Esophagus mucosa (tissue), 1 donor: ENCODE measurements around the gene NEK6. TPM values are rescaled to one million over a fixed set of nuclear protein-coding genes. Genes with fewer than 3 reads are reported as not detected.

Experiments
- ATAC-seq: fragments of 200-7000 bp; cut with Tn5 transposase; one replicate; pipeline ENCODE4 v1.9.1; 2020
- total RNA-seq: library from RNA; stranded (reverse); gene quantifications from one replicate; pipeline ENCODE4 v1.2.4, GENCODE V29; 2023
- donor health status: DM: yes; HTN: yes; CAD: no.

Gene NEK6
- total RNA-seq, 1 donor from 2014 or later, result 11.0 TPM

DNA sequence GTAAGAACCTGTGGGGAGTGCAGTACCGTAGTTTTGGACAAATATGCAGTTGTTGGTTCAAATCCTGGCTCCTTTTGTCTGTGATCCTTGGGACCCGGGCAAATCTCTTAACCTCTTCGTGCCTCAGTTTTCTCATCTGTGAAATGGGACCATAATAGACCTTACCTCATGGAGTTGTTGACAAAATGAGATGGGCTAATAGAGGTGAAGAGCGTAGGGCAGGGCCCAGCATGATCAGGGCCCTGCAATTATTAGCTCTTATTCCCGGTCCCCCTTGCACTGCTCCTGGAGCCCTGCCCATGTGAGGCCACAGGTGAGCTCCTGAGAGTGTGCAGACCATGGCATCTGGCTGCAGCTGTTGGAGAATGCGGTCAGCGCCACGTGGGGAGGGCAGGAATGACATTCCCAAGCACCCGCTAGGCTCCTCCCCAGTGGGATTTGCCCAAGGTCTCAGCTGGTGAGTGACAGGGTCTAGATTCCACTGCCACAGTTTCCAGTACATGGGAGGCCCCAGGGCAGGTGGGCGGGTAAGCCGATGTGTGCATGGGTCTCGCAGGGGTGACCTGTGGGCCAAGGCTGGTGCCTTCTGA, 41.0 kb downstream of the NEK6 start:
- no peak for ATAC-seq

DNA sequence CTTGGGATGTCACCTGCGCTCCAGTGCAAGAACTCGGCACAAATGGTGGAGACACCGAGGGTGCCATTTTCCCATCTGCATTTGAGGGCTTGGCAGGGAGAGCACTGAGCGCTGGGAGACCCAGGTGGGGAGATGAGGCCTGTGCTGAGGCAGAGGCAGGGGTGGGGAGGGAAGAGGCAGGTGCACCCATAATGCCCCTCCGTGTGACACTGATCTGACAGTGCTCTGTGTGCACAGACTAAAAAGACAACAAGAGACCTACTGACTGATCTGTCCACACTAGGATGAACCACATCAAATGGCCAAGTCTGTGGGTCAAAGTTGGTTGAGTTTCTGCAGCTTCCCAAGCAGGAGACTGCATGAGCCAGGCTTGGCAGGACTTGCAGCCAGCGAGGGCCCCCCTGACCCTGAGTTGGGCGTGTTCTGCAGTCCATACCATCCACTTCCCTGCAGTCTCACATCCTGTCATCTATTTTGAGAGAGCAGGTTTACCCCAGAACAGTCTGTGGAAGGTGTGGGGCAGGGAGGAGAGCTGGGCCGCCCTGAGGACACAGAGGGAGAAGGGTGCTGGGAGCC, 41.9 kb downstream of the NEK6 start:
- ATAC-seq, result no peak

DNA sequence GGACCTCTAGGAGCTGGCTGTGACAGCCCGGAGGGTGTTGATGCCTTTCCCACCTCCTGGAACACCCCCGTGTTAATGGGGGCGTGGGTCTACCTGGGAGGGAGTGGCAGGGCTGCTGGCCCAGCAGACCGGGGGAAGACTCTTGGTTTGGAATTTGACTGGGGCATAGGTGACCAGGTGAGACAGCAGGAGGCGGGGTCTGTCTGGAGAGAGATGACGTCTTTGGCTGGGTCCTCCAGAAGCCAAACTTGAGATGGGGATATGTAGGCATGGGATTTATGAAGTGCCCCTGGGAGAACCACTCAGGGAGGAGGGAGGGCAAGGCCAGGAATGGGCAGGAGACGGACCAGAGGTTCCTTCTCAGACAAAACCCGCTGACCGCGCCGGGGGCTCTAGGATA, 42.6 kb downstream of the NEK6 start:
- ATAC-seq, result no peak

DNA sequence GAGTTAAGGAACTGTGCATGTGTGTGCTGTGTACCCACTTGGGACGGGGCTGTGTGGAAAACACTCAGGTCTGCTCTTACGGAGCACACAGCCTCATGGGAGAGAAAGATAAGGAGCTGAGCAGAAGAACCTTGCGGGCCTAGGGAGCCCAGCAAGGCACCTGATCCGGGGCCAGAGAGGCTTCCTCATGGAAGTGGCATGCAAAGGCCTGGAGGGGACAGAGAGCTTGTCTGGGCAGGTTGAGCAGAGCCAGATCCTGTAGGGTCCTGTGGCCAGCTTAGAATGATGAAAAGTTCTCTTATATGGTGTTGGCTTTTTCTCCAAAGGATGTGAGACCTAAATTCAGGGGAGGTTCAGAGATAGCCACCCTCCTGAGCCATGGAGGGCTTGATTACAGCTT, 45.2 kb downstream of the NEK6 start:
- ATAC-seq, result no peak

DNA sequence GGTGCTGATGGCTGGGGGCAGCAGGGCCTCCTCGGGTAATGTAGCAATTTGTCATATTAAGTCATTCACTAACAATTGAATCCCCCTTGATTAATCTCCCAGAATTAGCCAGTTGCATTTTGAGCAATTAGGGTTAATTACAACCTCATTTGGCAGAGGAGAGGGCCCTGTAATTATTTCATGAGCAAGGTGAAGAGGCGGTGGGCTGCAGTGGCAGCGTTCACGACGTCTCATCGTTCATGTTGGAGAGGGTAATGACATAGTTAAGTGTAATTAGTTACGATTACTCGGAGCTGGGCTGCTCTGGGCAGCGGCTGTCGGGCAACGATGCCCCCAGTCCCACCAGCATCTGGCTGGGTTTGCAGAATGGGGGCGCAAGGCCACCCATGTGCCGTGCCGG, 46.0 kb downstream of the NEK6 start:
- ATAC-seq, result no peak

DNA sequence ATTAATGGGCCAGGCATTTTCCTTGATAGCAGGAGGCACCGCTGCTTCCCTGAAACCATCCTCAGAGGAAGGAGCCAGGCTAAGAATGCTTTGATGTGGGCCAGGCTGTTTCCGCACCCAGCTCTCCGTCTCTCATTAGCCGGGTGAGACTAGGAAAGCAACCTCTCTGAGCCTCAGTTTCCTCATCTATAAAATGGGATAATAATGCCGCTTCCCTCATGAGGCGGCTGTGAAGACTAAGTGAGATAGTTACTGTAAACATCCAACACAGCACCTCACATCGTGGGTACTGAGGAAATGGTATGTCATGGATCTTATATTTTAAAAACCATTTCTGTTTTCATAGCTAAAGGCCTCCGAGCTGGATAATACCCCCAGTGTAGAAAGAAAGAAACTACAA, 46.5 kb downstream of the NEK6 start:
- ATAC-seq, result no peak

DNA sequence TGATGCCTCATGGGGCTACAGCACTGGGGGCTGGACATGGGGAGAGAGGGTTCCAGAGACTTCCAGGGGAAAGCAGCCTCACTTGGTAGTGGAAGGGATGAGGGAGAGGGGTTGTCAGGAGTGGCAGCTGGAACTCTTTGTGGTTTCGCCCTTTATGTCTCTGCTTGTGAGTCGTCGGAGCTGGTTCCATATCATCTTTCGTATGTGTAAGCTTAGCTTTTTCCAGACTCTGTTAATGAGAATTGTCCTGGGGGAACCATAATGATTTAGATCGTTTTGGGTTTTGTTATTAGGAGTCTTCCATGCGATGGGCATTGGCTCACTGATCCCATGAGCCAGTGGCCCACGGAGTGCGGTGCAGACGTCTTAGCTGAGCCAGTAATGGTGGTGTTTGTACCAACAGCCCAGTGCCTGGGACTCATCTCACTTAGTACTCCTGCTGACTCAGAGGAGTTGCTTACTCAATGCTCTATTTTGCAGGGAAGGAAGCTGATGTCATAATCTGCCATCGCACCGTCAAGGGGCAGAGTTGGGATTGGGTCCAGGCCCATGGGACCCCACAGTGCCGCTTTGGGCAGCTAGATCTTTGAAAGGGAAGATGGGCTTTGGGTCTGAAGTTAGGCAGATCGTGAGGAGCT, 48.5 kb downstream of the NEK6 start:
- ATAC-seq, result no peak

DNA sequence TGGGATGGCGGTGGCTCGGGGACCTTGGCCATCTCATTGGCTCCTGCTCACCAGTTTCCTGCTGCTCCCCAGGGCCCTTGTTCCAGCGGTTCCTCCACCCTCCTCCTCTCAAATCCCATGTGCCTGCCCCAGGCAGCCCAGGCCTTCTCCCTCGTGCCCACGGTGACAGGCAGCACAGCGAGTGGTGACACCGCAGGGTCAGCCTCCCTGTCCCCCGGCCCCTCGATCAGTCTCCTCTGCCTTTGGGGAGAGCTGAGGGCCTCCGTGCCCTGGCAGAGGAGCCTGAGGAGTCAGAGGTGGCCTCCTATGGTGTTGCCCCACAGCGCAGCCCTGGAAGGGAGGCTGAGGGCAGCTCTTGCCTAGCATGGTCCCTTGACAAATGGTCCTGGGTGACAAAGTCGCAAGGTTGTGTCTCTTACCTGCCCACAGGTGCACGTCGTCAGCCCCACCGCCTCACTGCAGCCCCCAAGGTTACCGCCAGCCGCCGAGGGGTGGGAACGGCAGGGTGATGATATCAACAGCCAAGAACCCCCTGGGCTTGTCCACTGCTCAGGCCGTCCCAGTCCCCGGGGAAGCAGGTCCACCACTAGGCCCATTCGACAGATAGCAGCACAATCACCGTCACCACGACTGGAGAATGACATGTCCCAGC, 49.8 kb downstream of the NEK6 start:
- no peak for ATAC-seq

DNA sequence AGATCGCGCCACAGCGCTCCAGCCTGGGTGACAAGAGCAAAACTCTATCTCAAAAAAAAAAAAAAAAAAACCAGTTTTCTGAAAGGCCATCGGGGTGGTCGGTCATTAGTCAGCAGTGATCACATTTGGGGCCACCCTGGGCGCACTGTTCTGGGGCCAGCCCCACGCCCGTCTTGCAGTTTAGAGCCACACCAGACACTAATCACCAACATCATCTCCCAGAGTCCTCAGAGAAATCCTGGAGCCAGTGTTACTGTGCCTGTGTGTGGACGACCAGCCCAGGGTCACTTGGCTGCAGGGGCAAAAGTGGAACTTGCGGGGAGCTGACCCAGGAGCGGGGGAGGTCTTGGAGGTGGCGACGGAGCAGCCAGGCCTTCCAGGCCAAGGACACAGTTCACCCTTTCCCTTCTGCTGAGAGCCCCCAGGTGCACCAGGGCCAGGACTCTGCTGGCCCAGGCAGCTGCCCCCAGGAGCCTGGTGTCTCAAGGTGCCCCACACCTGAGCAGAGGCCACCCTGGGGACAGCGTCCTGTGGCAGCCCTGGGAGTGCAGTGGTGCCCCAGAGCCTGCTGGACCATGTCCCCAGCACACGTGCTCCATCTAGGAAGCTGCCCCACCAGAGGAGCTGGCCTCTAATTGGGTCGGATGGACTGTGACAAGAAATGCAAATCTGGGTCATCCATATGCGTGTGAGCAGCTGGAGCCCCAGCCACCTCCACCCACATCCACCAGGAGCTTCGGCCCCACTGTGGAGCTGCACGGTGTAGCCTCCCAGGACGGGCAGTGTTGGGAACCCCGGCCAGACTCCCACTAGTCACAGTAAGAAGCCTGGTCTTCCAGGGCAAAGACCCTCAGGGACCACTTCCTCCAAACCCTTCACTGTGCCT, 51.1 kb downstream of the NEK6 start:
- peak; percentile 3 for ATAC-seq

DNA sequence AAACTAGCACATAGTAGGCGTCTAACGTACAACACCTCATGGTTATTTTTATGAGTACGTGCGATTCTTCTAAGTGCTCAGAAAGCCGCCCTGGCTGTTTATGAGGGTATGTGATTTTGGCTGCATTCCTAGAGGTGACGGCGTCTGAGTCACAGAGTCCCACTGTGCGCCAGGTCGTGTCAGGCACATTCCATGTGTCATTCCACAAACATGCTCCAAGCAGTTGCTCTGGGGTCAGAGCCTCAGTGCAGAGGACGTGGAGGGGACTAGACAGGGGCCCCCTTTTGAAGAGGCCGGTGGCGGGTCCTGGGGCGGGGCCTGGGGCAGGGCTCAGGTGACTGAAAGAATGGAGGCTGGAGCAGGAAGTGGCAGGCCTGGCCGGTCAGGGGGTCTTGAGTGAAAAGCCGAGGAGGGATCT, 51.9 kb downstream of the NEK6 start:
- peak; percentile 84 for ATAC-seq

DNA sequence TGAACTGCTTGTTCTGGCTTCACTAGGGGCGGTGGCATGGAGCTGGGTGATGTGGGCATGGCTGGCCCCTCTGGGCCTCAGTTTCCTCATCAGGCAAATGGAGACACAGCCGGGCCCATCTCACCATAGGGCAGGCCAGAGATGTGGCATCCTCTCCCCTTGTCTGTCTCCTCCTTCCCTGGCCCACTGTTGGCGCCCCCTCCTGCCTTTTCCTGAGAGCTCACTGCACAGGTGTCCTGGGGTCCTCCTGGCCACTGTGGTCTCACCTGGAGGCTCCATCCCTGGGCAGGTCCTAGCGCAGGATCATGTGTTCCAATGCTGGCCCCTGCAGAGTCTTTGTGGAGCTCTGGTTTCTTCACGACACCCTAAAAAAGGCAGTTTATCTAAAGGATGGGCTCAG, 53.5 kb downstream of the NEK6 start:
- ATAC-seq, result no peak

DNA sequence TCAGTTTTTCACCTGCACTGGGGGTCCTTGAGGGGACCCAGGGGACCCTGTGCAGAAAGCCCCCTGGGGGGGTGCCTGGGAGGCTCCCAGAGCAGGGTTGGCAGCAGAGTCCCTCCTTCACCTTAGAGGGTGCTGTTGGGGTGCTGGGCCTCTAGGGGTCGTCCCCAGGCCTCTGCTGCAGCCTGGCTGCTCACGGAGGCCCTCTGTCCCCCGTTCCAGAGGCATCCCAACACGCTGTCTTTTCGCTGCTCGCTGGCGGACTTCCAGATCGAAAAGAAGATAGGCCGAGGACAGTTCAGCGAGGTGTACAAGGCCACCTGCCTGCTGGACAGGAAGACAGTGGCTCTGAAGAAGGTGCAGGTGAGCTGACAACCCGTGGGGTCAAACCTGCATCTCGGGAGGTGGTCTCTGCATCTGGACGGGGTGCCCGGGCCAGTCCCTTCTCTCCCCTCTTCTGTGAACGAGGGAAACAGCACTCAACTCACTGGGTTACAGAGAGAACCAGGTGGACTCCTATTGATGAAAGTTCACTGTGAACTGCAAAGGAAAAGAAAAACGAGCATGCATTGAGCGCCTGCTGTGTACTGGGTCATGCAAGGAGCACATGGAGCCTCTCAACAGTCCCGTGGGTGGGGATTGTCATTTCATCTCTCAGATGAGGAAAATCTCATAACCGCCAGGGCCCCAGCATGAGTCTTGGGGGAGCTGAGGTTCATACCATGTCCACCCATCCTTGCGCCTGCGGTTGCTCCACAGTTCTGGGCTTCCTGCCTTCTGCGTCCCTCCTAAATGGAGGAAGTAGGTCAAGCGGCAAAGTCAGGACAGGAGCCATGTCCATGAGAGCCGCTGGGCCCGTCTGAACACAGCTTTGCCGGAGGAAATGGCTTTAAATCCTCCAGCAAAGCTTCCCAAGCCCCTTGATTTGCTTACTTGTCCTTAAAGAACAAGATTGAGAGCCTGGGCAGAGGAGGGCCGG, 54.8 kb downstream of the NEK6 start:
- ATAC-seq, result no peak

DNA sequence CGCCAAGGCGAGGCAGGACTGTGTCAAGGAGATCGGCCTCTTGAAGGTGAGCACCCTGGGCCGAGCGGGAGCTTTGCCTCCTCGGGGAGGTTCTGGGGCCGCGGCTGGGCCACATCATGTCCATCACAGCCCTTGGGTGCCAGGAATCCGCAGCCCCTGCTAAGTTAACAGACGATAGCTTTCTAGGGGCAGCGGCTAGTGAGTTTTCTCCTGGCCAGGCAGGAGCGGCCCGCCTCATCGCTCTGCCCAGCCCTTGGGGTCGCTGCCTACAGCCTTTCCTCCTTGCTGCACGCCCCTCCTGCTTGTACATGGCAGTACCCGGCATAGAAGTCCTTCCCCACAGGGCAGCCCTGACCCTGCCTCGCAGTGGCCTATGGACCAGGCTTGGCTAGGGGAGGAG, 56.2 kb downstream of the NEK6 start:
- ATAC-seq, result no peak

DNA sequence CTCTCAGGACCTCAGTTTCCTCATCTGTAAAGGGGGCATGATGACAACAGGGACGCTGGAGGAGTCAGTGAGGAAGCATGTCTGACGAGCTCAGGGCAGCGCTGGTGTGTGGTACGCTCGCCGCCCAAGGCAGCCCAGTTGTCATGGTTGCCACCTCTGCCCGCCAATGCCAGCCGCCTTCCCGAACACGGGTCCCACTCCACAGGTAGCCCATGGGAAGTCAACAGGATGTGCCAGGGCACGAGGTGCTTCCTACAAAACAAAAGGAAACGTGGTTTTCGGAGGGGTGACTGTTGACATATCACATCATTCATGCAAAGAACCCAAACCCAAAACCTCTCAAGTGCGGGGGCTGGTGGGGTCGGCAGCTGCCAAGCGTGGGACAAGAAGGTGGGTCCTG, 58.1 kb downstream of the NEK6 start:
- ATAC-seq, result no peak

DNA sequence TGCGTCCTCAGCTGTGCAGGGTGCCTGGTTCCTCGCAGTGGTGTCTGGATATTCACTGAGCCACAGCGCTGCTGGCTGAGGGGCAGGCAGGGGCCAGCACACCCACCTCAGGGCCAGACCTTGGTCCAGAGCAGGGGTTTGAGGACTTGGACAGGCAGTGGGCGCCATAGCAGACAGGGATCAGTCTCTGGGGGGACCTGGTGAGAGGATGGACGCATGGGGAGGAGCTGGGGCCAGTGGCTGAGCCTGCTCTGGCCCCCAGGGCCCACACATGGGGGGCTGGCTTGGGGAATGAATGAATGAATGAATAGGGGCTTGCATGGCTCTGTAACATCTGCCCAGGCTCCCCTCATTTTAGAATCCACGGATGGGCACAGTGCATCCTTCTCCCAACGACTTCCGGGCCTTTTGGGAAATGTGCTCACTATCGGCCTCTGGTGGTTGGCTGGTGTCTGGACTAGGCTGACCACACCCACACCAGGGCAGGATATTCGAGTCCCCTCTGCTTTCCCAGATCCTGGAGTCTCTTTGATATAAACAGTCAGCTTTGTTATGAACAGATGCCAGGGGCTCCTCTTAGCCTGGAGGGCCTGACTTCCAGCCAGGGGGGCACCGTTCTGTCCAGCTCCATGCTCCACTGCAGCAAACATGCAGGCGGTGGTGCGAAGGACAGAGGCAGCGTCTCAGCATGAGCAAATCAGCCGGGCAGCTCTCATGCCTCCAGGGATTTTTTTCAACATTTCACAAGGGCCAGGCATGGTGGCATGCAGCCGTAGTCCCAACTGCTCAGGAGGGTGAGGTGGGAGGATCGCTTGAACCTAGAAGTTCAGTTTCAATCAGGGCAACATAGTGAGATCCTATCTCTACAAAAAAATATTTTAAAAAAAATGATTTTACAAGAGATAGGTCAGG, 62.6 kb downstream of the NEK6 start:
- ATAC-seq, result peak; percentile 77

DNA sequence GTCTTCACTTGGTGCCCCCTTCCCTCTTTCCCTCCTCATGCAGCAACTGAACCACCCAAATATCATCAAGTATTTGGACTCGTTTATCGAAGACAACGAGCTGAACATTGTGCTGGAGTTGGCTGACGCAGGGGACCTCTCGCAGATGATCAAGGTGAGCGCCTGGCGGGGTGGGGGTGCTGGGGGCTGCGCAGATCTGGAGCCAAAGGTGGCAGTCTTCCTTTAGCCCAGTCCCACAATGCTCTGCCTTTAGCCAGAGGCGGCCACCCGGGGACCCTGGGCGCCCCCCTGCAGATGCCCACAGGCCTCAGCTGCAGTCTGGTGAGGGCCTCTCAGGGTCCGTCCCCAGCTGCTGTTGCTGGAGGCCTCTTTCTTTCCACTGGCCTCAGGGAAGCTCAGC, 63.7 kb downstream of the NEK6 start:
- ATAC-seq, result no peak

DNA sequence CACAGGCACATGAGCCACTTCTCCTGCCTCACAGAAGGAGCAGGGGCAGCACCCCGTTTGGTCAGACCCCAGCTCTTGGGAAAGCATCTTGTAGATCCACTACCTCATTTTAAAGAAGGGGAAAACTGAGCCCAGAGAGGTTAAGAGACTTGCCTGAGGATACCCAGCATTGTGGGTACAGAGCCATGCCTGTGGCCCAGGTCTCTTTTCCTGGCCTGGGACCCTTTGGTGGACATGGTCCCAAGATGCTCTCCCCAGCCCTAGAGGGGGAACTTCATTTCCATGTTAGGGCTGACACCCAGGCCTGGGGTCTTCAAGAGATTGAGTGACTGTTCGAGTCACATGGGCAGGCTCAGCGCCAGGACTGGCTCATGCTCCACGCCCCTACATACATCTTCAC, 64.2 kb downstream of the NEK6 start:
- ATAC-seq, result no peak

DNA sequence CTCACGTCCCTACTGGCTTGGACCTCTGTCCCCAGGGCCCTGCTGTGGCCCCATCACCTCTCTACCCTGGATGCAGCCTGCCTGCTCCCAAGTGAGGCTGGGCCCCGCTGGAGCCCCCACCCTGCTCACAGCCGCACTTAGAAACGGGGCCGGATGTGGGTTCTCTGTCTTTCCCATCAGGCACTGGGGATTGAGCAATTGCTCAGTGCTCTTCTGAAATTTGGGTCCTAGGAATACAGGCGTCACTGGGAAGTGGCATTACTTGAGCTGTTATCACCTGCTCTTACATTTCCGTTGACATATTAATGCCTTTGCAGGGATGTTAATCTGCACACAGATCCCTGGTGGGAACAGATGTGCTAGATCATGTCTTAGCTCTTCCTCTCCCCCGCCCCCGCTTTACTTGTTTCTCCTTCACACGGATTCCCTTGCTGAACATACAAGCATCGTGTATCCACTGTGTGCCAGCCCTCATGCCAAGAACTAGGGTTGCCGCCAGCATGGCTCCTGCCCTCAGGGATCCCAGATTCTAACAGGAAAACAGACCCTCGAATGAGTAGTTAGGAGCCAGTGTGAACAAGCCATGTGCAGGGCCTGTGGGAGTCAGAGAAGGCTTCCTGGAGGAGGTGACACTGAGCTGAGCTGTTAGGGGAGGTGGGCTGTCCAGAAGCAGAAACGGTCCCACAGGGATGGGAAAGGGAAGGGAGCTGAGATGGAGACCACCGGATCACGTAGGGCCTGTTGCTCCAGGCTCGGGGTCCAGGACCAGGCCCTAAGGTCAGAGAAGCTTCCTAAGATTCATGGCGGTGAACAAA, 65.1 kb downstream of the NEK6 start:
- ATAC-seq, result no peak

DNA sequence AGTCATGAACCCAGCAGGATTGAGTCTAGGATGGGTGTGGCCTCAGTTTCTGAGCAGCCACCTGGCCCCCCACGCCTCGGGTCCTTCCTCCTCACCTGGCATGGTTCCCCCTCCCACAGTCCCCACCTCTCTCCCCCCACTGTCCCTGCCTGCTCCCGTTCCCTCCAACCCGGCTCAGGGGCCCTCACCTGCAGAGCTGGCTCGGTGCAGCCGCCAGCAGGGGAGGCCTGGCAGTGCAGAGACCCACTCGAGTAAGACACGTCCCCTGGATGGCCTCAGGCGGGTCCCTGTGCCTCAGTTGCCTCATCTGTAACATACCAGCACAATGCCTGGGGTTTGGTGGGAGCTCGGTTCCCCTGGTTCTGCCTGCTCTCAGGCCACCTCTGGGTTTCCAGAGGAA, 66.2 kb downstream of the NEK6 start:
- ATAC-seq, result no peak

DNA sequence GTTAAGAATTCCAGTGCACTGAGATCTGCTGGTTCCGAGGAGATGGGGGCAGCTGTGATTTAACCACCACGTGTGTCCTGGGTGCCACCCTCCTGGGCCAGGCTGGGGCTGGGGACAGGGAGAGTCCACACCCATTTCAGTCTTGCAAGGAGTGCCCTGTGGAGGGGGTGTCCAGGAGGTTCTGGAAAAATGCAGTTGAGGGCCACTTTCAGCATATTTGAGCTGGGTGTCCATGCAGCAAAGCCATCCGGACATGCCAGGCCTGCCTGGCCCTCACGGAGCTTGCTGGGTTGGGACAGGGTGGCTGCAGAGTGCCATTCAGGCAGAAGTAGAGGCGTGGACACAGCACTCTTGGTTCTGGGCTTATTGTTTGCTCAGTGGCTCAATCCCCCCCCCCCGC, 68.1 kb downstream of the NEK6 start:
- ATAC-seq, result no peak
